ENCODE measurements around the gene SVEP1.
"Not testable (repeated sequence)": the region's sequence is repeated elsewhere in the genome, so short reads cannot be mapped to it uniquely, and the experiment has no call there.

SVEP1 gene

GRCh38 chr9:110364451-110364850, 215.1 kb downstream of the SVEP1 start:
- DNase-seq (ENCODE audit: low spot score) = no peak

- not testable (repeated sequence) for DNase-seq (ENCODE audit: low spot score)
Observed at GRCh38 chr9:110358992-110359391, 220.5 kb downstream of the SVEP1 start.

- no peak for DNase-seq (ENCODE audit: low spot score)
Observed at GRCh38 chr9:110357505-110357904, 222.0 kb downstream of the SVEP1 start.

GRCh38 chr9:110356639-110357395, 222.7 kb downstream of the SVEP1 start:
- DNase-seq (ENCODE audit: low spot score) = no peak

- DNase-seq (ENCODE audit: low spot score) = no peak
Observed at GRCh38 chr9:110355911-110356310, 223.6 kb downstream of the SVEP1 start.

- DNase-seq (ENCODE audit: low spot score) = no peak
Observed at GRCh38 chr9:110351009-110351467, 228.5 kb downstream of the SVEP1 start.

GRCh38 chr9:110346325-110346724, 233.2 kb downstream of the SVEP1 start:
- no peak for DNase-seq (ENCODE audit: low spot score)

- DNase-seq (ENCODE audit: low spot score) = no peak
Observed at GRCh38 chr9:110344821-110345220, 234.7 kb downstream of the SVEP1 start.

GRCh38 chr9:110343551-110343950, 236.0 kb downstream of the SVEP1 start:
- DNase-seq (ENCODE audit: low spot score) = no peak

- no peak for DNase-seq (ENCODE audit: low spot score)
Observed at GRCh38 chr9:110340306-110340705, 239.2 kb downstream of the SVEP1 start.

- DNase-seq (ENCODE audit: low spot score) = no peak
Observed at GRCh38 chr9:110338143-110338542, 241.4 kb downstream of the SVEP1 start.

GRCh38 chr9:110337727-110338126, 241.8 kb downstream of the SVEP1 start, which contains the start of gene TXNDC8:
TXNDC8 (minus strand) TSS chr9:110337863.
- DNase-seq (ENCODE audit: low spot score) = no peak

- no peak for DNase-seq (ENCODE audit: low spot score)
Observed at GRCh38 chr9:110336363-110336762, 243.2 kb downstream of the SVEP1 start.

GRCh38 chr9:110334871-110335270, 244.7 kb downstream of the SVEP1 start:
- no peak for DNase-seq (ENCODE audit: low spot score)

- DNase-seq (ENCODE audit: low spot score) = no peak
Observed at GRCh38 chr9:110334183-110334582, 245.4 kb downstream of the SVEP1 start.

GRCh38 chr9:110332766-110333165, 246.8 kb downstream of the SVEP1 start:
- no peak for DNase-seq (ENCODE audit: low spot score)

GRCh38 chr9:110330484-110331105, 248.9 kb downstream of the SVEP1 start:
- DNase-seq (ENCODE audit: low spot score) = no peak

- DNase-seq (ENCODE audit: low spot score) = no peak
Observed at GRCh38 chr9:110329639-110330230, 249.8 kb downstream of the SVEP1 start.

GRCh38 chr9:110328763-110329162, 250.8 kb downstream of the SVEP1 start:
- DNase-seq (ENCODE audit: low spot score) = no peak

GRCh38 chr9:110327716-110328115, 251.8 kb downstream of the SVEP1 start:
- DNase-seq (ENCODE audit: low spot score) = no peak

- no peak for DNase-seq (ENCODE audit: low spot score)
Observed at GRCh38 chr9:110323818-110324217, 255.7 kb downstream of the SVEP1 start.

- DNase-seq (ENCODE audit: low spot score) = no peak
Observed at GRCh38 chr9:110320651-110321445, 258.7 kb downstream of the SVEP1 start.
